OCI-LY7 (cell line): Measurements from ENCODE around the gene KRT76. TPM values are rescaled to one million over a fixed set of nuclear protein-coding genes. Genes with fewer than 3 reads are reported as not detected.

Source experiments
- BruUV-seq: library from RNA; stranded (reverse); fragments of 400-500 nt; replicated peaks from 2 replicates; lab custom pipeline; 2021; lab: Mats Ljungman, UMichigan
- CTCF ChIA-PET: fragments of 300-600 bp; sonication (Branson Sonifier 250); formaldehyde crosslinking; loops from one replicate; lab custom pipeline; 2022; ENCODE audit warnings: antibody characterized with exemption; ENCODE audit not compliant: unreplicated experiment; lab: Charles Lee
- POLR2A ChIA-PET: fragments of 300-600 bp; sonication (Branson Sonifier 250); formaldehyde crosslinking; loops from one replicate; lab custom pipeline; 2022; ENCODE audit warnings: antibody characterized with exemption; lab: Charles Lee
- DNase-seq: peaks from one replicate; pipeline ENCODE4 v3.0.0-alpha.2; 2015; ENCODE audit warnings: low spot score
- H2AFZ ChIP-seq: fragments of 200-600 bp; sonication (generic), shearing (Covaris generic); 2 replicates; pipeline ENCODE4 v1.6.1; 2014; ENCODE audit warnings: mild to moderate bottlenecking, antibody characterized with exemption, low read length, moderate library complexity
- H3K27ac ChIP-seq: fragments of 200-600 bp; sonication (generic); 2 replicates; pipeline ENCODE4 v1.5.1; 2014; ENCODE audit warnings: mixed run types, low read depth, mild to moderate bottlenecking, moderate library complexity, low read length, inconsistent platforms; ENCODE audit not compliant: poor library complexity, severe bottlenecking
- H3K36me3 ChIP-seq: fragments of 200-600 bp; sonication (generic); 2 replicates; pipeline ENCODE4 v1.6.1; 2014; ENCODE audit warnings: mild to moderate bottlenecking, antibody characterized with exemption, low read length, moderate library complexity, mixed read lengths; ENCODE audit not compliant: insufficient read depth
- H3K4me1 ChIP-seq: fragments of 200-600 bp; sonication (generic); 2 replicates; pipeline ENCODE4 v1.5.1; 2014; ENCODE audit warnings: mild to moderate bottlenecking, low read length; ENCODE audit not compliant: insufficient read depth, poor library complexity, severe bottlenecking
- H3K4me2 ChIP-seq: fragments of 200-600 bp; sonication (generic); 2 replicates; pipeline ENCODE4 v1.6.1; 2014; ENCODE audit warnings: mild to moderate bottlenecking, low read length
- H3K4me3 ChIP-seq: fragments of 200-600 bp; sonication (generic); 2 replicates; pipeline ENCODE4 v1.5.1; 2014; ENCODE audit warnings: mild to moderate bottlenecking, low read depth, low read length; ENCODE audit not compliant: poor library complexity, severe bottlenecking
- H3K79me2 ChIP-seq: fragments of 200-600 bp; sonication (generic); 2 replicates; pipeline ENCODE4 v1.6.1; 2016; ENCODE audit warnings: low read depth, mild to moderate bottlenecking, low read length, moderate library complexity, mixed read lengths; ENCODE audit not compliant: insufficient read depth
- H3K9me2 ChIP-seq: fragments of 200-600 bp; sonication (generic); 2 replicates; pipeline ENCODE4 v1.6.1; 2016; ENCODE audit warnings: mild to moderate bottlenecking, low read length, mixed read lengths; ENCODE audit not compliant: insufficient read depth
- H3K9me3 ChIP-seq: fragments of 200-600 bp; sonication (generic); 2 replicates; pipeline ENCODE4 v1.6.1; 2014; ENCODE audit warnings: mild to moderate bottlenecking, mixed run types, low read length, mixed read lengths
- H4K20me1 ChIP-seq: fragments of 200-600 bp; sonication (generic); 2 replicates; pipeline ENCODE4 v1.6.1; 2014; ENCODE audit warnings: mild to moderate bottlenecking, antibody characterized with exemption, low read length, moderate library complexity, mixed read lengths; ENCODE audit not compliant: insufficient read depth
- EZH2phosphoT487 ChIP-seq: fragments of 200-600 bp; sonication (generic); IDR thresholded peaks from 2 replicates; pipeline ENCODE4 v1.6.1; 2018; ENCODE audit warnings: low read depth, borderline replicate concordance, mild to moderate bottlenecking, mixed run types, antibody characterized with exemption, low read length, moderate library complexity, mixed read lengths
- intact Hi-C: fragments of 100-400 bp; cut with micrococcal nuclease; formaldehyde crosslinking; loops from one replicate; pipeline ENCODE4 v1.10.0; 2022; ENCODE audit not compliant: unreplicated experiment
- total RNA-seq, 2 experiments: library from RNA; depleted of rRNA in 1 of 2; stranded (reverse); fragments of >200 nt in 1 of 2; shearing (Covaris generic) in 1 of 2; gene quantifications; 2 replicates each; pipeline ENCODE4 v1.2.3, GENCODE V29; 2014 to 2022
- TF ChIP-seq, protein P1 (sequence below): fragments of 200-600 bp; sonication (generic); conservative IDR thresholded peaks from 2 replicates; pipeline ENCODE4 v1.5.1; 2014; ENCODE audit warnings: mild to moderate bottlenecking, antibody characterized with exemption, low read length, moderate library complexity, mixed read lengths

Gene KRT76
- total RNA-seq, 2 experiments from 2014 or later, result not detected

DNA sequence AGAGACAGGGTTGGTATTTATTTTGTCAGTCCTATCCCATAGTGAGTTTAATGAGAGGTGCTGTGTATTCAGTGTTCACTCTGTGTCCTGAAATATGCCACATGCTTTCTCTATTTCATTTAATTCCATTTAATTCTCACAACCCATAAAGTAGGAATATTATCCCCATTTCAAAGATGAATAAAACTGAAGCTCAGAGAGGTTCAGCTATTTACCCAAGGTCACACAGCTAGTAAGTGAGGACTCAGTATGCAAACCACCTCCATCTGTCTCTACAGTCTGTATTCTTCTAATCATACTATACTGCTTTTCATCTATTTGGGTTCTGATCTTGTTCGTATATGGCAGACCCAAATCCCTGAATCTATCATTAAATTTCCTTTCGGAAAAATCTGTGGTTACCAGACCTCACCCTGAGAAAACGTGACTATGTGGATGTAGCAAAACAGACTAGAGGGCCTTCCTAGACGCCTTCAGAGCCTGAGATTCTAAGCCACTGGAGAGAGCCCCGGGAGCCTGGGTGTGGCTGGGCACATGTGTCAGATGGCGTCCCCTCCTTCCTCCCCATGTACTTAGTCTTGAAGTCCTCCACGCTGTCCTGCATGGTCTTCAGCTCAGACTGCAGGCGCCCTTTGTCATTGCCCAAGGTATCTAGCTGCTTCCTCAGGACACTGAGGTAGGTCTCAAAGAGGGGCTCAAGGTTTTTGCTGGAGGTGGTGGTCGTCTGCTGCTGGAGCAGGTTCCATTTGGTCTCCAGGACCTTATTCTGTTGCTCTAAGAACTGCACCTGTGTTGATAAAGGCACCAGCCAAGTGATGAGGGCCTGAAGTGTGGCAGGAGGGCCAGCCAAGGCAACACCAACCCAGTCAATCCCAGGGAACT is 34.3 kb upstream of the KRT76 start:
- no peak for TF ChIP-seq EZH2phosphoT487
- TF ChIP-seq, protein P1, sequence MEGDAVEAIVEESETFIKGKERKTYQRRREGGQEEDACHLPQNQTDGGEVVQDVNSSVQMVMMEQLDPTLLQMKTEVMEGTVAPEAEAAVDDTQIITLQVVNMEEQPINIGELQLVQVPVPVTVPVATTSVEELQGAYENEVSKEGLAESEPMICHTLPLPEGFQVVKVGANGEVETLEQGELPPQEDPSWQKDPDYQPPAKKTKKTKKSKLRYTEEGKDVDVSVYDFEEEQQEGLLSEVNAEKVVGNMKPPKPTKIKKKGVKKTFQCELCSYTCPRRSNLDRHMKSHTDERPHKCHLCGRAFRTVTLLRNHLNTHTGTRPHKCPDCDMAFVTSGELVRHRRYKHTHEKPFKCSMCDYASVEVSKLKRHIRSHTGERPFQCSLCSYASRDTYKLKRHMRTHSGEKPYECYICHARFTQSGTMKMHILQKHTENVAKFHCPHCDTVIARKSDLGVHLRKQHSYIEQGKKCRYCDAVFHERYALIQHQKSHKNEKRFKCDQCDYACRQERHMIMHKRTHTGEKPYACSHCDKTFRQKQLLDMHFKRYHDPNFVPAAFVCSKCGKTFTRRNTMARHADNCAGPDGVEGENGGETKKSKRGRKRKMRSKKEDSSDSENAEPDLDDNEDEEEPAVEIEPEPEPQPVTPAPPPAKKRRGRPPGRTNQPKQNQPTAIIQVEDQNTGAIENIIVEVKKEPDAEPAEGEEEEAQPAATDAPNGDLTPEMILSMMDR, result no peak
- no peaks in the 10 kb centered on the region for H3K9me2 ChIP-seq
- intact Hi-C loops, result no loop called here
- no peak for DNase-seq
- H3K79me2 ChIP-seq, result no peaks in the 10 kb centered on the region
- no peaks in the 10 kb centered on the region for H3K36me3 ChIP-seq
- H3K4me2 ChIP-seq, result no peak overlapping the region
- no peaks in the 10 kb centered on the region for H3K4me1 ChIP-seq
- no peaks in the 10 kb centered on the region for H3K9me3 ChIP-seq
- no peak overlapping the region for H3K4me3 ChIP-seq
- no peaks in the 10 kb centered on the region for H4K20me1 ChIP-seq
- no peak overlapping the region for H3K27ac ChIP-seq
- H2AFZ ChIP-seq, result no peak overlapping the region
- no TSS peak for BruUV-seq
- CTCF ChIA-PET, result no interaction called here
- POLR2A ChIA-PET, result interaction anchor here (0.6 kb wide), 1 partner anchor 14 kb away, joined by 3 read pairs; no protein-coding TSS in a partner anchor

GRCh38 chr12:52810554-52810953 is 33.4 kb upstream of the KRT76 start:
- Histone ChIP-seq H4K20me1 (no peaks in the 10 kb centered on the region), H3K79me2 (no peaks in the 10 kb centered on the region), H3K27ac (no peak overlapping the region), H3K9me2 (no peaks in the 10 kb centered on the region), H3K4me3 (no peak overlapping the region), H2AFZ (no peak overlapping the region), H3K4me2 (no peak overlapping the region), H3K36me3 (no peaks in the 10 kb centered on the region), H3K9me3 (no peaks in the 10 kb centered on the region), H3K4me1 (no peaks in the 10 kb centered on the region)
- CTCF ChIA-PET, result no interaction called here
- intact Hi-C loops, result no loop called here
- BruUV-seq, result no TSS peak
- TF ChIP-seq EZH2phosphoT487, result no peak
- TF ChIP-seq, protein P1, result no peak
- POLR2A ChIA-PET, result interaction anchor here (0.6 kb wide), 1 partner anchor 9 kb away, joined by 3 read pairs; no protein-coding TSS in a partner anchor
- no peak for DNase-seq

DNA sequence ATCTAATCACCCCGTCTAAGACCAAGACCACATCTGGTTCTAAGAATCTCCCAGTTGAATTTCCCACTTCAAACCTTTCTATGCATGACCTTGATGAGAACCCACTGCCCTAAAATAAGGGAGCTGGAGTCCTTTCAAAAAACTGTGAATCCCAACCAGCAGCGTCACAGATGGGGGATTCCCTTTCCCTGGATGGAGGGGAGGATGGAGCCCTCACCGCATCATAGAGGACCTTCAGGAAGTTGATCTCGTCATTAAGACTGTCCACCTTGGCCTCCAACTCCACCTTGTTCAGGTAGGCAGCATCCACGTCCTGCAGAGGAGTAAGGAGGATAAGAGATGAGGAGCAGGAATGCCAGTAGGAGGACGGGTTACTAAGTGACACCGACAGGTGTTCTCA is 32.0 kb upstream of the KRT76 start:
- no peak for TF ChIP-seq EZH2phosphoT487
- TF ChIP-seq, protein P1, result no peak
- no TSS peak for BruUV-seq
- Histone ChIP-seq H3K4me1 (no peaks in the 10 kb centered on the region), H3K27ac (no peak overlapping the region), H2AFZ (no peak overlapping the region), H3K79me2 (no peaks in the 10 kb centered on the region), H4K20me1 (no peaks in the 10 kb centered on the region), H3K4me3 (no peak overlapping the region), H3K9me3 (no peaks in the 10 kb centered on the region), H3K4me2 (no peak overlapping the region), H3K9me2 (no peaks in the 10 kb centered on the region), H3K36me3 (no peaks in the 10 kb centered on the region)
- intact Hi-C loops, result no loop called here
- POLR2A ChIA-PET, result interaction anchor here (0.6 kb wide), 1 partner anchor 73 kb away, joined by 4 read pairs; no protein-coding TSS in a partner anchor
- CTCF ChIA-PET, result no interaction called here
- DNase-seq, result no peak
